SK-N-SH (cell line): ENCODE measurements around the gene KRT37. TPM values are rescaled to one million over a fixed set of nuclear protein-coding genes. Genes with fewer than 3 reads are reported as not detected.
A peak's percentile ranks its signal among the peaks of the same experiment; 100 is the strongest.

ENCODE experiments used
- CTCF ChIA-PET: fragments of 300-600, 350-600 bp; formaldehyde crosslinking; extraction: SDS; loops from one replicate; lab custom pipeline; 2021; lab: Yijun Ruan, JAX
- POLR2A ChIA-PET: fragments of 350-600 bp; sonication (Branson Sonifier 250); formaldehyde crosslinking; extraction: SDS; loops from one replicate; lab custom pipeline; 2020; ENCODE audit warnings: antibody characterized with exemption, inconsistent platforms; lab: Yijun Ruan, JAX
- DNase-seq: peaks from one replicate; pipeline ENCODE4 v3.0.0; 2012
- H2AFZ ChIP-seq: fragments of 200-600 bp; sonication (generic); 2 replicates; pipeline ENCODE4 v1.8.1; 2016; ENCODE audit warnings: antibody characterized with exemption, mild to moderate bottlenecking, low read depth
- H3F3A ChIP-seq: fragments of 200-600 bp; sonication (generic); replicated peaks from 2 replicates; pipeline ENCODE3; 2016; ENCODE audit warnings: antibody characterized with exemption, mild to moderate bottlenecking; ENCODE audit not compliant: insufficient read depth
- H3K27ac ChIP-seq, 2 experiments: fragments of 200-500 bp in 1 of 2; fragments of 200-600 bp in 1 of 2; sonication (Bioruptor generic) in 1 of 2; sonication (generic), shearing (Covaris generic) in 1 of 2; 2 replicates each; pipeline versions ENCODE4 v1.5.1 to v1.6.1; 2014 to 2016; ENCODE audit warnings: low read depth in 2 of 2, inconsistent platforms in 1 of 2, low read length in 1 of 2, mild to moderate bottlenecking in 1 of 2, mixed read lengths in 1 of 2
- H3K27me3 ChIP-seq: fragments of 200-600 bp; sonication (generic), shearing (Covaris generic); 2 replicates; pipeline ENCODE4 v1.6.1; 2016; ENCODE audit warnings: mixed run types; ENCODE audit not compliant: insufficient read depth
- H3K36me3 ChIP-seq, 2 experiments: fragments of 200-500 bp in 1 of 2; fragments of 200-600 bp in 1 of 2; sonication (Bioruptor generic) in 1 of 2; sonication (generic) in 1 of 2; replicated peaks in 1 of 2; 2 replicates each; pipeline versions ENCODE3 to v1.5.1; 2014 to 2016; ENCODE audit warnings: low read length in 1 of 2, mild to moderate bottlenecking in 1 of 2; ENCODE audit not compliant: insufficient read depth in 2 of 2, control insufficient read depth in 1 of 2
- H3K4me1 ChIP-seq, 2 experiments: fragments of 200-500 bp in 1 of 2; fragments of 200-600 bp in 1 of 2; sonication (Bioruptor generic) in 1 of 2; sonication (generic), shearing (Covaris generic) in 1 of 2; 2 replicates each; pipeline versions ENCODE4 v1.5.1 to v1.6.1; 2014 to 2016; ENCODE audit warnings: low read depth in 1 of 2, low read length in 1 of 2, mixed run types in 1 of 2; ENCODE audit not compliant: insufficient read depth in 2 of 2, control insufficient read depth in 1 of 2
- H3K4me2 ChIP-seq: fragments of 200-600 bp; sonication (generic), shearing (Covaris generic); 2 replicates; pipeline ENCODE4 v1.6.1; 2017; ENCODE audit warnings: mixed run types
- H3K4me3 ChIP-seq, 2 experiments: fragments of 200-500 bp in 1 of 2; fragments of 200-600 bp in 1 of 2; sonication (Bioruptor generic) in 1 of 2; sonication (generic), shearing (Covaris generic) in 1 of 2; 2 replicates each; pipeline versions ENCODE4 v1.5.1 to v1.8.1; 2014 to 2016; ENCODE audit warnings: low read depth in 2 of 2, inconsistent platforms in 1 of 2, low read length in 1 of 2, mild to moderate bottlenecking in 1 of 2, mixed read lengths in 1 of 2, moderate library complexity in 1 of 2
- H3K79me2 ChIP-seq: fragments of 200-600 bp; sonication (generic); 2 replicates; pipeline ENCODE4 v1.8.1; 2017; ENCODE audit warnings: mild to moderate bottlenecking; ENCODE audit not compliant: insufficient read depth
- H3K9ac ChIP-seq: fragments of 200-600 bp; sonication (generic); 2 replicates; pipeline ENCODE4 v1.6.1; 2017; ENCODE audit warnings: mixed run types
- H3K9me2 ChIP-seq: fragments of 200-600 bp; sonication (generic); 2 replicates; pipeline ENCODE4 v1.6.1; 2017; ENCODE audit warnings: mixed run types
- H3K9me3 ChIP-seq: fragments of 200-600 bp; sonication (generic); 2 replicates; pipeline ENCODE4 v1.6.1; 2017; ENCODE audit warnings: mixed run types, mild to moderate bottlenecking, moderate library complexity
- H4K20me1 ChIP-seq: fragments of 200-600 bp; sonication (generic); 2 replicates; pipeline ENCODE4 v1.6.1; 2017; ENCODE audit warnings: mild to moderate bottlenecking, mixed run types; ENCODE audit not compliant: insufficient read depth
- CTCF ChIP-seq: fragments of 200-600 bp; sonication (generic); IDR thresholded peaks from 2 replicates; pipeline ENCODE4 v1.6.1; 2017; ENCODE audit warnings: antibody characterized with exemption, mild to moderate bottlenecking, moderate library complexity
- ELF1 ChIP-seq: IDR thresholded peaks from 2 replicates; pipeline ENCODE4 v1.4.0; 2012
- EP300 ChIP-seq, 2 experiments: IDR thresholded peaks; 2 replicates each; pipeline versions ENCODE4 v1.4.0 to v1.6.1; 2012; ENCODE audit warnings: borderline replicate concordance in 1 of 2, low read depth in 1 of 2, low read length in 1 of 2
- GABPA ChIP-seq: IDR thresholded peaks from 2 replicates; pipeline ENCODE4 v1.4.0; 2012; ENCODE audit warnings: low read depth, mild to moderate bottlenecking
- MEF2A ChIP-seq: IDR thresholded peaks from 2 replicates; pipeline ENCODE4 v1.4.0; 2012; ENCODE audit warnings: low read depth, borderline replicate concordance
- NFIC ChIP-seq: IDR thresholded peaks from 2 replicates; pipeline ENCODE4 v1.4.0; 2012; ENCODE audit warnings: borderline replicate concordance
- NRF1 ChIP-seq: IDR thresholded peaks from 2 replicates; pipeline ENCODE4 v1.6.1; 2012; ENCODE audit warnings: low read depth, mild to moderate bottlenecking, low read length
- REST ChIP-seq: IDR thresholded peaks from 2 replicates; pipeline ENCODE4 v1.6.1; 2012; ENCODE audit warnings: mild to moderate bottlenecking, low read depth, low read length, moderate library complexity
- RFX5 ChIP-seq: IDR thresholded peaks from 2 replicates; pipeline ENCODE4 v1.6.1; 2012; ENCODE audit warnings: mild to moderate bottlenecking, improper control_type of control experiment, low read length
- TAF1 ChIP-seq: IDR thresholded peaks from 2 replicates; pipeline ENCODE4 v1.6.1; 2012; ENCODE audit warnings: low read depth, mild to moderate bottlenecking, low read length, moderate library complexity, borderline replicate concordance
- TCF12 ChIP-seq: IDR thresholded peaks from 2 replicates; pipeline ENCODE4 v1.4.0; 2012
- TEAD4 ChIP-seq: IDR thresholded peaks from 2 replicates; pipeline ENCODE4 v1.4.0; 2012; ENCODE audit warnings: mild to moderate bottlenecking, borderline replicate concordance; ENCODE audit not compliant: insufficient read depth
- WGBS: methylation state at CpG from one replicate; pipeline ENCODE4 v1.1.6; 2017; ENCODE audit warnings: low lambda C conversion rate; 5-methylcytosine and 5-hydroxymethylcytosine counted together
- polyA plus RNA-seq, 3 experiments: library from polyadenylated mRNA; depleted of rRNA; stranded (reverse); fragments of >200 nt; gene quantifications; 2 replicates each; pipeline ENCODE4 v1.2.3, GENCODE V29; 2012
- TF ChIP-seq, protein P1 (sequence below): fragments of 150-350 bp; IDR thresholded peaks from 2 replicates; pipeline ENCODE4 v1.6.1; 2017; ENCODE audit warnings: antibody characterized with exemption, low read length, low read depth, borderline replicate concordance
- TF ChIP-seq, protein P2 (sequence below): IDR thresholded peaks from 2 replicates; pipeline ENCODE4 v1.4.0; 2012; ENCODE audit warnings: low read depth, borderline replicate concordance

KRT37 gene
- polyA plus RNA-seq, 1 of the 3 experiments (the other 2 are of a cell fraction), result not detected

DNA sequence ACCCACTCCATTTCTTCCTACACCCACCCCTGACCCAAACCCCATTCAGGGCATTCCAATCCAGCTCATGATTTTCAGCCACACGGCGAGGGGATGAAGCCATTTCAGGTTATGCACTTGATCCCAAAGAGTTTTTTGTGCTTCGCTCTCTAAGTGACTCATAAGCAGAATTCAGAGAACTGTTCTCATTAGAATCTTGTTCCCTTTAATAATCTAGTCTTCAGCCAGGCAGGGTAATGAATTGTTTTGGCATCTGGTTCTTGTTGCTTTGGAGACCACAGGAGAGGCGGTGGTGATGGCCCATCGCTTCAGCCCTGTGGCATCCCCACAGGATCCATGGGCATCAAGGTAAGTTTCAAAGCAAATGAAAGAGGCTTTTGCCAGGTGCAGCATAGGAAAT is 22.2 kb downstream of the KRT37 start:
- Histone ChIP-seq H3K9me2 (no peaks in the 10 kb centered on the region), H3K27ac (peak overlapping the region in 1 of 2 experiments; percentile 65; a peak in 1 of 4 replicates), H3K4me2 (peak overlapping the region; percentile 31), H3K4me1 (peaks cover 0 to 17% of the 10 kb centered on the region in 2 experiments; a peak in 2 of 4 replicates), H3F3A (peaks cover 7% of the 10 kb centered on the region), H3K4me3 (no peak overlapping the region), H4K20me1 (no peaks in the 10 kb centered on the region), H3K36me3 (no peaks in the 10 kb centered on the region), H3K79me2 (no peaks in the 10 kb centered on the region), H2AFZ (no peak overlapping the region), H3K9me3 (no peaks in the 10 kb centered on the region), H3K9ac (no peak overlapping the region), H3K27me3 (no peaks in the 10 kb centered on the region)
- TF ChIP-seq NFIC (no peak), CTCF (no peak), TEAD4 (no peak), TAF1 (no peak), ELF1 (no peak), RFX5 (no peak), EP300 (IDR thresholded peaks at IDR 0.05; ENCODE audit: borderline replicate concordance in 1 of 2, low read depth in 1 of 2, low read length in 1 of 2) (no peak), NRF1 (no peak), GABPA (no peak), TCF12 (no peak), REST (no peak), MEF2A (no peak)
- TF ChIP-seq, protein P1, sequence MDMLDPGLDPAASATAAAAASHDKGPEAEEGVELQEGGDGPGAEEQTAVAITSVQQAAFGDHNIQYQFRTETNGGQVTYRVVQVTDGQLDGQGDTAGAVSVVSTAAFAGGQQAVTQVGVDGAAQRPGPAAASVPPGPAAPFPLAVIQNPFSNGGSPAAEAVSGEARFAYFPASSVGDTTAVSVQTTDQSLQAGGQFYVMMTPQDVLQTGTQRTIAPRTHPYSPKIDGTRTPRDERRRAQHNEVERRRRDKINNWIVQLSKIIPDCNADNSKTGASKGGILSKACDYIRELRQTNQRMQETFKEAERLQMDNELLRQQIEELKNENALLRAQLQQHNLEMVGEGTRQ, result no peak
- TF ChIP-seq, protein P2, sequence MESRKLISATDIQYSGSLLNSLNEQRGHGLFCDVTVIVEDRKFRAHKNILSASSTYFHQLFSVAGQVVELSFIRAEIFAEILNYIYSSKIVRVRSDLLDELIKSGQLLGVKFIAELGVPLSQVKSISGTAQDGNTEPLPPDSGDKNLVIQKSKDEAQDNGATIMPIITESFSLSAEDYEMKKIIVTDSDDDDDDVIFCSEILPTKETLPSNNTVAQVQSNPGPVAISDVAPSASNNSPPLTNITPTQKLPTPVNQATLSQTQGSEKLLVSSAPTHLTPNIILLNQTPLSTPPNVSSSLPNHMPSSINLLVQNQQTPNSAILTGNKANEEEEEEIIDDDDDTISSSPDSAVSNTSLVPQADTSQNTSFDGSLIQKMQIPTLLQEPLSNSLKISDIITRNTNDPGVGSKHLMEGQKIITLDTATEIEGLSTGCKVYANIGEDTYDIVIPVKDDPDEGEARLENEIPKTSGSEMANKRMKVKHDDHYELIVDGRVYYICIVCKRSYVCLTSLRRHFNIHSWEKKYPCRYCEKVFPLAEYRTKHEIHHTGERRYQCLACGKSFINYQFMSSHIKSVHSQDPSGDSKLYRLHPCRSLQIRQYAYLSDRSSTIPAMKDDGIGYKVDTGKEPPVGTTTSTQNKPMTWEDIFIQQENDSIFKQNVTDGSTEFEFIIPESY, result no peak
- no peak for DNase-seq
- WGBS, result 59% methylated on average over 5 of the region's 5 CpGs
- ChIA-PET POLR2A (no interaction called here), CTCF (no interaction called here)
